Testis (tissue), 3 donors: Measurements from ENCODE around the gene LRRFIP1. TPM values are rescaled to one million over a fixed set of nuclear protein-coding genes. Genes with fewer than 3 reads are reported as not detected.
A peak's percentile ranks its signal among the peaks of the same experiment; 100 is the strongest.

Experiments used
- DNase-seq: peaks from one replicate; pipeline ENCODE4 v3.0.0-alpha.2; 2019
- H3K27ac ChIP-seq, 2 donors: fragments of 200-600 bp; sonication (generic); one replicate each; pipeline ENCODE4 v1.5.1; 2019
- H3K27me3 ChIP-seq: fragments of 200-600 bp; sonication (generic); one replicate; pipeline ENCODE4 v1.5.1; 2019
- H3K36me3 ChIP-seq: fragments of 200-600 bp; sonication (generic); one replicate; pipeline ENCODE4 v1.5.1; 2017; ENCODE audit warnings: low read depth; ENCODE audit errors: missing control alignments
- H3K4me1 ChIP-seq: fragments of 200-600 bp; sonication (generic); one replicate; pipeline ENCODE4 v1.5.1; 2019
- H3K4me3 ChIP-seq, 2 donors: fragments of 200-600 bp; sonication (generic); one replicate each; pipeline ENCODE4 v1.5.1; 2017 to 2019
- H3K9me3 ChIP-seq: fragments of 200-600 bp; sonication (generic); one replicate; pipeline ENCODE4 v1.5.1; 2017
- CTCF ChIP-seq, 3 experiments: fragments of 450-650 bp in 2 of 3; fragments of 200-600 bp in 1 of 3; sonication (generic) in 1 of 3; IDR thresholded peaks; one replicate each; pipeline ENCODE4 v1.5.1; 2016 to 2019; ENCODE audit warnings: antibody characterized with exemption in 3 of 3, mild to moderate bottlenecking in 2 of 3, moderate library complexity in 1 of 3
- POLR2A ChIP-seq: fragments of 450-650 bp; IDR thresholded peaks from one replicate; pipeline ENCODE4 v1.6.1; 2017; ENCODE audit warnings: antibody characterized with exemption, mild to moderate bottlenecking, moderate library complexity
- WGBS, 2 donors: methylation state at CpG; one replicate each; pipeline ENCODE4 v1.1.5; 2018; 5-methylcytosine and 5-hydroxymethylcytosine counted together
- intact Hi-C: fragments of 100-400 bp; cut with DNase I; formaldehyde crosslinking; loops from one replicate; pipeline ENCODE4 v1.15.1; 2023; ENCODE audit warnings: low total_unique reads
- polyA plus RNA-seq: library from polyadenylated mRNA; stranded (reverse); fragments of 350-450 nt; fragmentation: Illumina TruSeq; extraction: RNeasy Lipid Tissue Mini Kit (QIAGEN cat#74804); gene quantifications from one replicate; pipeline ENCODE4 v1.2.3, GENCODE V29; 2014; ENCODE audit warnings: low read depth, low replicate concordance; ENCODE audit not compliant: insufficient read depth
- total RNA-seq, 2 donors: library from RNA; depleted of rRNA; stranded (reverse); fragments of >200 nt; gene quantifications; one replicate each; pipeline ENCODE4 v1.2.3, GENCODE V29; 2016

The LRRFIP1 gene
- total and polyA plus RNA-seq, 3 donors from 2014 or later = 17.4 to 33.5 (median 25.5) TPM

- Histone ChIP-seq H3K27ac (no peak overlapping the region), H3K4me3 (no peak overlapping the region), H3K4me1 (peaks cover 23% of the 10 kb centered on the region), H3K36me3 (no peaks in the 10 kb centered on the region), H3K27me3 (no peaks in the 10 kb centered on the region), H3K9me3 (no peaks in the 10 kb centered on the region)
- no peak for DNase-seq
- TF ChIP-seq CTCF (IDR thresholded peaks at IDR 0.05) = no peak
- TF ChIP-seq POLR2A = no peak
- intact Hi-C loops = no loop called here
- 73 to 85% methylated on average over 4 to 17 of the region's 17 CpGs for WGBS, 2 donors
Observed at GRCh38 chr2:237701033-237701858, 73.9 kb downstream of the LRRFIP1 start.

- intact Hi-C loops = no loop called here
Observed at GRCh38 chr2:237701859-237702390, 74.5 kb downstream of the LRRFIP1 start.

GRCh38 chr2:237702441-237703391, 75.3 kb downstream of the LRRFIP1 start:
- no peak for TF ChIP-seq CTCF (IDR thresholded peaks at IDR 0.05)
- TF ChIP-seq POLR2A = no peak
- peaks cover 23% of the 10 kb centered on the region for H3K4me1 ChIP-seq
- intact Hi-C loops = no loop called here
- no peak for DNase-seq
- no peaks in the 10 kb centered on the region for H3K27me3 ChIP-seq
- H3K9me3 ChIP-seq = no peaks in the 10 kb centered on the region
- peak overlapping the region in 1 of 2 donors; percentile 42 for H3K27ac ChIP-seq
- no peaks in the 10 kb centered on the region for H3K36me3 ChIP-seq
- no peak overlapping the region for H3K4me3 ChIP-seq
- WGBS, 2 donors = 30 to 36% methylated on average over 17 of the region's 17 CpGs

More at GRCh38 chr2:237701859-237702390, 74.5 kb downstream of the LRRFIP1 start:
- no peaks in the 10 kb centered on the region for H3K9me3 ChIP-seq
- WGBS, 2 donors = 65 to 79% methylated on average over 7 to 10 of the region's 10 CpGs
- peaks cover 23% of the 10 kb centered on the region for H3K4me1 ChIP-seq
- no peaks in the 10 kb centered on the region for H3K27me3 ChIP-seq
- DNase-seq = no peak
- H3K36me3 ChIP-seq = no peaks in the 10 kb centered on the region
- no peak overlapping the region for H3K4me3 ChIP-seq
- no peak for TF ChIP-seq CTCF (IDR thresholded peaks at IDR 0.05)
- TF ChIP-seq POLR2A = no peak
- H3K27ac ChIP-seq = no peak overlapping the region

GRCh38 chr2:237704501-237705434, 77.4 kb downstream of the LRRFIP1 start:
- H3K36me3 ChIP-seq = no peaks in the 10 kb centered on the region

More at GRCh38 chr2:237704501-237705434, 77.4 kb downstream of the LRRFIP1 start:
- DNase-seq = no peak
- peaks cover 23% of the 10 kb centered on the region for H3K4me1 ChIP-seq
- no peak overlapping the region for H3K27ac ChIP-seq
- TF ChIP-seq POLR2A (no peak), CTCF (IDR thresholded peaks at IDR 0.05) (no peak)
- no peaks in the 10 kb centered on the region for H3K27me3 ChIP-seq
- no peaks in the 10 kb centered on the region for H3K9me3 ChIP-seq
- no peak overlapping the region for H3K4me3 ChIP-seq
- intact Hi-C loops = no loop called here
- 88 to 90% methylated on average over 11 to 15 of the region's 15 CpGs for WGBS, 2 donors
